ENCODE measurements around the gene STXBP6.

STXBP6 gene

DNA sequence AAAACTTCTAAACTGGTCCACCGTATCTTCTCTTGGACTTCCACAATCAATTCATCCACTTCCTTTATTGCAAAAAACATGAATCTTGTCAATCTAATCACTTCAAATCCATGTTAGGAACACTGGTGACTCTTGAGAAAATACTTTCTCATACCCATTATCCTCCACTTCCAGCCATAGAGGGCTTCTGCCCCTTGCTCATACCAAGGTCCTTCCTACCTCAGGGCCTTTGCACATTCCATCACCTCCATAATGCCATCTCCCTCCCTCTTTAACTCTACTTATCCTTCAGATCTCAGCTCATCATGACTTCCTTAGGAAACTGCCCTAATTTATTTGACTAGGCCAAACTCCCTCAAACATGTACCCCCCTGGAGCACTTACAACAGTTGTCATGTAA, 16.6 kb downstream of the STXBP6 start:
- TF ChIP-seq SIN3A (IDR thresholded peaks at IDR 0.05; ENCODE audit: borderline replicate concordance, insufficient read depth, low read length) (no peak), TAF1 (IDR thresholded peaks at IDR 0.05; ENCODE audit: borderline replicate concordance, insufficient read depth, low read length) (no peak), POLR2AphosphoS5 (IDR thresholded peaks at IDR 0.05; ENCODE audit: low read depth, low read length) (no peak), FOXP2 (optimal IDR thresholded peaks at IDR 0.05; ENCODE audit: borderline replicate concordance, extremely low read depth, extremely low read length, insufficient read depth) (no peak)
- TF ChIP-seq, protein P1, sequence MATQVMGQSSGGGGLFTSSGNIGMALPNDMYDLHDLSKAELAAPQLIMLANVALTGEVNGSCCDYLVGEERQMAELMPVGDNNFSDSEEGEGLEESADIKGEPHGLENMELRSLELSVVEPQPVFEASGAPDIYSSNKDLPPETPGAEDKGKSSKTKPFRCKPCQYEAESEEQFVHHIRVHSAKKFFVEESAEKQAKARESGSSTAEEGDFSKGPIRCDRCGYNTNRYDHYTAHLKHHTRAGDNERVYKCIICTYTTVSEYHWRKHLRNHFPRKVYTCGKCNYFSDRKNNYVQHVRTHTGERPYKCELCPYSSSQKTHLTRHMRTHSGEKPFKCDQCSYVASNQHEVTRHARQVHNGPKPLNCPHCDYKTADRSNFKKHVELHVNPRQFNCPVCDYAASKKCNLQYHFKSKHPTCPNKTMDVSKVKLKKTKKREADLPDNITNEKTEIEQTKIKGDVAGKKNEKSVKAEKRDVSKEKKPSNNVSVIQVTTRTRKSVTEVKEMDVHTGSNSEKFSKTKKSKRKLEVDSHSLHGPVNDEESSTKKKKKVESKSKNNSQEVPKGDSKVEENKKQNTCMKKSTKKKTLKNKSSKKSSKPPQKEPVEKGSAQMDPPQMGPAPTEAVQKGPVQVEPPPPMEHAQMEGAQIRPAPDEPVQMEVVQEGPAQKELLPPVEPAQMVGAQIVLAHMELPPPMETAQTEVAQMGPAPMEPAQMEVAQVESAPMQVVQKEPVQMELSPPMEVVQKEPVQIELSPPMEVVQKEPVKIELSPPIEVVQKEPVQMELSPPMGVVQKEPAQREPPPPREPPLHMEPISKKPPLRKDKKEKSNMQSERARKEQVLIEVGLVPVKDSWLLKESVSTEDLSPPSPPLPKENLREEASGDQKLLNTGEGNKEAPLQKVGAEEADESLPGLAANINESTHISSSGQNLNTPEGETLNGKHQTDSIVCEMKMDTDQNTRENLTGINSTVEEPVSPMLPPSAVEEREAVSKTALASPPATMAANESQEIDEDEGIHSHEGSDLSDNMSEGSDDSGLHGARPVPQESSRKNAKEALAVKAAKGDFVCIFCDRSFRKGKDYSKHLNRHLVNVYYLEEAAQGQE (IDR thresholded peaks at IDR 0.05; ENCODE audit: insufficient read depth in 1 of 2, low read depth in 2 of 2, low read length in 2 of 2): no peak

DNA sequence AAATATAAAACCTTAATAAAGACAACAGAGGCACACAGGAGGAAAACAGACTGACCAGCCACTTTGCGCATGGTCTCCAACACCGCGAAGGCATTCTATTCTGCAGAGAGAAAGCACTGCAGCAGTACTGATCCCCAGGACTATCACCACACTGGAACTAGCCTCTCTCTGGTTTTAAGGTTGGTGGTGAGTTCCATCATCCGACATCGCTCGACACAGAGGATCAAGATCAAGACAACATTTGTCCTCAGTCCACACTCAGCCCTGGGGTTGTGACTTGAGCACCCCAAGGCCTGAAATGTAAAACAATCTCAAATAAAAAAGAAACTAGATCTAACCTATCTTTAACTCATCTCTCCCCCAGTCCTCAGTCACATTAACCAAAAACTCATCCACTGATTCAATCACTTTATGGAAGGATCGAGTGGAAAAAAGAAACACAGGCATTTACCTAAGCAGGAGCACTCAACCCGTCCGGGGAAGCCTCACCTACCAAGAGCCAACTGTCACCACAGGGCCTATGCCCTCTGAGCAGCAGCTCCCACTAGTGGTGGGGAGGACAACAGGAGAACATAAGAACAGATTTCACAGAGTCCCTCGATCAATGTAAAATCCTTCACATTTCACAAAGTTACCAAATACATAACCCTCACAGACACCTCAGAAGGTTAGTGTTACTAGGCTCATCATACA, 17.7 kb downstream of the STXBP6 start:
- no peak for TF ChIP-seq POLR2AphosphoS5 (IDR thresholded peaks at IDR 0.05; ENCODE audit: low read depth, low read length)
- TF ChIP-seq, protein P1 (IDR thresholded peaks at IDR 0.05; ENCODE audit: insufficient read depth in 1 of 2, low read depth in 2 of 2, low read length in 2 of 2): no peak

DNA sequence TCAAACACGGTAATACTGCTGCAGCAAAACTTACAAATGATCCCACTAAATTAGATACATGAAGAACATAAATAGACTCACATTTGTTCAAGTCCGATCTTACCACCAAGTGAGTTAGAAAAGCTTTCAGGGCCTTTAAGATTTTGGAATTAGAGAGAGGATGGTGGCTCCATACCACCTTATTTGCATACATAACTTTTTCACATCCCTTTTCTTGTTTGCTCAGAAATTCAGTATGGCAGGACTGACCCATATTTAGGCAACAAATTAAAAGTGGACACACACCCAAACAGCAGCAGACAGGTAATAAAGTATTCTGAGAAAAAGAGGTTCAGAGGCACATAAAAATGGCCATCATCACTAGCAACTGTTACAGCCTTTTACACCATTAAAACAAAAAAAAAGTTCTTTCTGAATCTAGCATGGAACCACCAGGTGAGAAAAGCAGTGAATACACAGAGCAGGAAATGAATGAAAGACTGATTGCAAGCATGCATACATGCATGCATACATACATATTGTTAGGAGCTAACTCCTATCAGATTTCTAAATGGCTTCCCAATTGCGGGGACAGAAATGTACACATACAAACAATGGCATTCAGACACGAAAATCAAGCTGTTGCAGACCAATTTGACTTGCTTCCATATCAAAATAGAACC, 23.3 kb downstream of the STXBP6 start:
- TF ChIP-seq POLR2AphosphoS5 (IDR thresholded peaks at IDR 0.05; ENCODE audit: low read depth, low read length) (no peak), TAF1 (IDR thresholded peaks at IDR 0.05; ENCODE audit: borderline replicate concordance, insufficient read depth, low read length) (no peak)

GRCh38 chr14:25019892-25020291, 30.1 kb downstream of the STXBP6 start:
- TF ChIP-seq, protein P1 (IDR thresholded peaks at IDR 0.05; ENCODE audit: insufficient read depth in 1 of 2, low read depth in 2 of 2, low read length in 2 of 2): no peak
- TF ChIP-seq FOXP2 (optimal IDR thresholded peaks at IDR 0.05; ENCODE audit: borderline replicate concordance, extremely low read depth, extremely low read length, insufficient read depth) (no peak), POLR2AphosphoS5 (IDR thresholded peaks at IDR 0.05; ENCODE audit: low read depth, low read length) (no peak), TAF1 (IDR thresholded peaks at IDR 0.05; ENCODE audit: borderline replicate concordance, insufficient read depth, low read length) (no peak), SIN3A (IDR thresholded peaks at IDR 0.05; ENCODE audit: borderline replicate concordance, insufficient read depth, low read length) (no peak)

DNA sequence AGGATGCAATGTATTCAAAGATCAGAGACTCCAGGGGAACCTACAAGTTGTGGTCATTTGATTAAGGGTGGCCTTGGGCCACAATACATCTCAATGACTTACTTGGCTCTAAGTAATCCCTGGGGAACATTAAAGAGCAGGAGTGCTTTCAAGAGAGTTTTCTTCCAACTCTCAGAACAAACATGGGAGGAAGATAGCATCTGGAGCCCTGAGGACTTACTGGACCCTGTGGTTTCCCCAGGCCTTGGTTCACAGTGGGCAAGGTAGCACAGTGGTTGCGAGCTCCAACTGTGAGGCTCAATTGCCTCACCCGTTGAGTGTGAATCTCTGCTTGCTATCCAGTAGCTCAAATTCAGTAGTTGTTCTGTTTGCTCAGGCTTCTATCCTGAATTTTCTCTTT, 32.4 kb downstream of the STXBP6 start:
- TF ChIP-seq SIN3A (IDR thresholded peaks at IDR 0.05; ENCODE audit: borderline replicate concordance, insufficient read depth, low read length) (no peak), FOXP2 (optimal IDR thresholded peaks at IDR 0.05; ENCODE audit: borderline replicate concordance, extremely low read depth, extremely low read length, insufficient read depth) (no peak), POLR2AphosphoS5 (IDR thresholded peaks at IDR 0.05; ENCODE audit: low read depth, low read length) (no peak), TAF1 (IDR thresholded peaks at IDR 0.05; ENCODE audit: borderline replicate concordance, insufficient read depth, low read length) (no peak)
- TF ChIP-seq, protein P1 (IDR thresholded peaks at IDR 0.05; ENCODE audit: insufficient read depth in 1 of 2, low read depth in 2 of 2, low read length in 2 of 2): no peak
